IMR-90 (cell line): ENCODE data around the gene CDC34. TPM values are rescaled to one million over a fixed set of nuclear protein-coding genes. Genes with fewer than 3 reads are reported as not detected.

Source experiments
- ATAC-seq: fragments of 200-7000 bp; cut with Tn5 transposase; 2 replicates; pipeline ENCODE4 v1.9.1; 2020; ENCODE audit warnings: low read depth, mild to moderate bottlenecking, moderate library complexity
- BruUV-seq: library from RNA; stranded (reverse); fragments of 400-500 nt; replicated peaks from 2 replicates; lab custom pipeline; 2021; lab: Mats Ljungman, UMichigan
- CTCF ChIA-PET: fragments of 300-600 bp; formaldehyde crosslinking; extraction: SDS; loops from one replicate; lab custom pipeline; 2021; ENCODE audit warnings: antibody characterized with exemption; lab: Yijun Ruan, JAX
- POLR2A ChIA-PET: fragments of 300-600 bp; sonication (Branson Sonifier 250); formaldehyde crosslinking; loops from one replicate; lab custom pipeline; 2022; ENCODE audit warnings: antibody characterized with exemption; ENCODE audit not compliant: unreplicated experiment; lab: Charles Lee
- DNase-seq: peaks from one replicate; pipeline ENCODE4 v3.0.0; 2013
- H2AFZ ChIP-seq: replicated peaks from 2 replicates; pipeline ENCODE3; 2013; ENCODE audit warnings: low read length, mild to moderate bottlenecking; ENCODE audit not compliant: poor library complexity
- H2AK5ac ChIP-seq: 2 replicates; pipeline ENCODE4 v1.6.1; 2013; ENCODE audit warnings: low read depth, low read length, inconsistent platforms
- H2AK9ac ChIP-seq: replicated peaks from 2 replicates; pipeline ENCODE3; 2013; ENCODE audit warnings: mild to moderate bottlenecking, low read depth, low read length, moderate library complexity; ENCODE audit not compliant: poor library complexity
- H2BK120ac ChIP-seq: 2 replicates; pipeline ENCODE4 v1.6.1; 2013; ENCODE audit warnings: low read depth, low read length, inconsistent platforms
- H2BK15ac ChIP-seq: 3 replicates; pipeline ENCODE4 v1.6.1; 2013; ENCODE audit warnings: low read depth, low read length, inconsistent platforms
- H2BK20ac ChIP-seq: 2 replicates; pipeline ENCODE4 v1.6.1; 2013; ENCODE audit warnings: low read depth, mild to moderate bottlenecking, inconsistent platforms, low read length, moderate library complexity
- H2BK5ac ChIP-seq: 2 replicates; pipeline ENCODE4 v1.6.1; 2013; ENCODE audit warnings: mild to moderate bottlenecking, low read depth, low read length, inconsistent platforms; ENCODE audit not compliant: poor library complexity, severe bottlenecking
- H3K14ac ChIP-seq: replicated peaks from 2 replicates; pipeline ENCODE4 v1.6.1; 2013; ENCODE audit warnings: low read depth, low read length, inconsistent platforms
- H3K18ac ChIP-seq: 2 replicates; pipeline ENCODE4 v1.6.1; 2013; ENCODE audit warnings: low read depth, low read length, control low read depth
- H3K23ac ChIP-seq: 2 replicates; pipeline ENCODE4 v1.6.1; 2013; ENCODE audit warnings: low read depth, low read length, inconsistent platforms
- H3K27ac ChIP-seq: 2 replicates; pipeline ENCODE4 v1.5.1; 2013; ENCODE audit warnings: mild to moderate bottlenecking, control low read depth, low read length; ENCODE audit not compliant: insufficient read depth
- H3K27me3 ChIP-seq: 2 replicates; pipeline ENCODE4 v1.6.1; 2013; ENCODE audit warnings: low read length; ENCODE audit not compliant: control insufficient read depth, insufficient read depth
- H3K36me3 ChIP-seq: 2 replicates; pipeline ENCODE4 v1.6.1; 2013; ENCODE audit warnings: low read length, mixed read lengths; ENCODE audit not compliant: control insufficient read depth, insufficient read depth
- H3K4ac ChIP-seq: 2 replicates; pipeline ENCODE4 v1.6.1; 2013; ENCODE audit warnings: low read depth, low read length, inconsistent platforms
- H3K4me1 ChIP-seq: 2 replicates; pipeline ENCODE4 v1.6.1; 2013; ENCODE audit warnings: low read length, mixed read lengths; ENCODE audit not compliant: control insufficient read depth, insufficient read depth
- H3K4me2 ChIP-seq: 2 replicates; pipeline ENCODE4 v1.6.1; 2013; ENCODE audit warnings: low read depth, mild to moderate bottlenecking, control low read depth, low read length, moderate library complexity
- H3K4me3 ChIP-seq: 2 replicates; pipeline ENCODE4 v1.5.1; 2013; ENCODE audit warnings: low read depth, mild to moderate bottlenecking, control low read depth, low read length, moderate library complexity; ENCODE audit not compliant: insufficient read depth
- H3K56ac ChIP-seq: 2 replicates; pipeline ENCODE4 v1.6.1; 2013; ENCODE audit warnings: low read length, inconsistent platforms; ENCODE audit not compliant: insufficient read depth; ENCODE audit errors: extremely low read depth
- H3K79me1 ChIP-seq, 2 experiments: 2 replicates each; pipeline ENCODE4 v1.6.1; 2013; ENCODE audit warnings: low read length in 2 of 2, inconsistent platforms in 1 of 2, low read depth in 1 of 2
- H3K9ac ChIP-seq: 2 replicates; pipeline ENCODE4 v1.6.1; 2013; ENCODE audit warnings: low read depth, low read length, control low read depth
- H3K9me1 ChIP-seq: 2 replicates; pipeline ENCODE4 v1.6.1; 2013; ENCODE audit warnings: low read length, inconsistent platforms; ENCODE audit not compliant: insufficient read depth
- H3K9me3 ChIP-seq: 2 replicates; pipeline ENCODE4 v1.6.1; 2013; ENCODE audit warnings: low read length; ENCODE audit not compliant: control insufficient read depth, insufficient read depth
- H4K20me1 ChIP-seq: 2 replicates; pipeline ENCODE4 v1.6.1; 2013; ENCODE audit warnings: low read length, inconsistent platforms; ENCODE audit not compliant: insufficient read depth
- H4K5ac ChIP-seq: 2 replicates; pipeline ENCODE4 v1.6.1; 2013; ENCODE audit warnings: mild to moderate bottlenecking, low read depth, low read length, control low read depth
- H4K8ac ChIP-seq, 2 experiments: 2 replicates each; pipeline ENCODE4 v1.6.1; 2013; ENCODE audit warnings: low read depth in 2 of 2, low read length in 2 of 2, control low read depth in 1 of 2, inconsistent platforms in 1 of 2
- H4K91ac ChIP-seq: 2 replicates; pipeline ENCODE4 v1.6.1; 2013; ENCODE audit warnings: low read depth, low read length, inconsistent platforms; ENCODE audit not compliant: insufficient read depth
- BHLHE40 ChIP-seq: fragments of 150-350 bp; IDR thresholded peaks from 2 replicates; pipeline ENCODE4 v1.6.1; 2016; ENCODE audit warnings: mild to moderate bottlenecking, low read depth, low read length
- CHD1 ChIP-seq: IDR thresholded peaks from 2 replicates; pipeline ENCODE4 v1.6.1; 2012; ENCODE audit warnings: low read depth, low read length, improper control_type of control experiment
- MAFK ChIP-seq: IDR thresholded peaks from 2 replicates; pipeline ENCODE4 v1.6.1; 2012; ENCODE audit warnings: low read depth, low read length, improper control_type of control experiment
- MAZ ChIP-seq: IDR thresholded peaks from 2 replicates; pipeline ENCODE4 v1.6.1; 2012; ENCODE audit warnings: low read depth, mild to moderate bottlenecking, low read length, improper control_type of control experiment, moderate library complexity, borderline replicate concordance
- MXI1 ChIP-seq: IDR thresholded peaks from 2 replicates; pipeline ENCODE4 v1.6.1; 2012; ENCODE audit warnings: low read depth, mild to moderate bottlenecking, low read length, moderate library complexity, borderline replicate concordance
- NFE2L2 ChIP-seq: fragments of 150-350 bp; IDR thresholded peaks from 2 replicates; pipeline ENCODE4 v1.6.1; 2016; ENCODE audit warnings: low read depth, mild to moderate bottlenecking, low read length
- POLR2A ChIP-seq: IDR thresholded peaks from 2 replicates; pipeline ENCODE4 v1.6.1; 2012; ENCODE audit warnings: mild to moderate bottlenecking, low read depth, low read length
- RAD21 ChIP-seq: IDR thresholded peaks from 2 replicates; pipeline ENCODE4 v1.6.1; 2012; ENCODE audit warnings: low read length, improper control_type of control experiment
- RCOR1 ChIP-seq: IDR thresholded peaks from 2 replicates; pipeline ENCODE4 v1.6.1; 2012; ENCODE audit warnings: mild to moderate bottlenecking, low read length, improper control_type of control experiment; ENCODE audit not compliant: insufficient replicate concordance
- RFX5 ChIP-seq: IDR thresholded peaks from 2 replicates; pipeline ENCODE4 v1.8.0; 2012; ENCODE audit warnings: low read depth, mild to moderate bottlenecking, low read length, moderate library complexity
- WGBS, 2 experiments: methylation state at CpG; one replicate each; pipeline versions ENCODE4 v1.1.5 to v1.1.7; 2013; ENCODE audit warnings: missing lambda C conversion rate in 2 of 2; ENCODE audit not compliant: insufficient read length in 1 of 2; ENCODE audit errors: extremely low coverage in 2 of 2; 5-methylcytosine and 5-hydroxymethylcytosine counted together
- dilution Hi-C: fragments of 300-500 bp; cut with HindIII; formaldehyde crosslinking; loops from one replicate; pipeline ENCODE4 v1.14.3; 2018; ENCODE audit warnings: low sequenced_read_pairs; ENCODE audit not compliant: unreplicated experiment
- in situ Hi-C: fragments of 300-500 bp; cut with MboI; formaldehyde crosslinking; loops from 3 replicates; pipeline ENCODE4 v1.14.3; 2019; ENCODE audit warnings: low sequenced_read_pairs, inconsistent platforms, mixed read lengths
- intact Hi-C: fragments of 100-400 bp; cut with micrococcal nuclease; formaldehyde crosslinking; loops from 2 replicates; pipeline ENCODE4 v1.10.0; 2022
- polyA plus RNA-seq, 3 experiments: library from polyadenylated mRNA; depleted of rRNA; stranded (reverse); fragments of >200 nt; gene quantifications; 2 replicates each; pipeline ENCODE4 v1.2.3, GENCODE V29; 2012; ENCODE audit warnings: low replicate concordance in 1 of 3
- total RNA-seq: library from RNA; depleted of rRNA; stranded (reverse); fragments of >200 nt; gene quantifications from 2 replicates; pipeline ENCODE4 v1.2.3, GENCODE V29; 2012
- TF ChIP-seq, protein P1 (sequence below): fragments of 150-350 bp; IDR thresholded peaks from 2 replicates; pipeline ENCODE4 v1.6.1; 2016; ENCODE audit warnings: low read depth, mild to moderate bottlenecking, low read length, moderate library complexity, borderline replicate concordance
- TF ChIP-seq, protein P2 (sequence below): fragments of 150-350 bp; IDR thresholded peaks from 2 replicates; pipeline ENCODE4 v1.6.1; 2017; ENCODE audit warnings: mild to moderate bottlenecking, antibody characterized with exemption, low read length, low read depth
- TF ChIP-seq, protein P3 (sequence below): conservative IDR thresholded peaks from 2 replicates; pipeline ENCODE4 v1.5.1; 2012; ENCODE audit warnings: mild to moderate bottlenecking, low read depth, low read length, improper control_type of control experiment

CDC34 gene
- total and polyA plus RNA-seq, 2 of the 4 experiments (the other 2 are of a cell fraction) = 35.7 to 68.9 TPM

DNA sequence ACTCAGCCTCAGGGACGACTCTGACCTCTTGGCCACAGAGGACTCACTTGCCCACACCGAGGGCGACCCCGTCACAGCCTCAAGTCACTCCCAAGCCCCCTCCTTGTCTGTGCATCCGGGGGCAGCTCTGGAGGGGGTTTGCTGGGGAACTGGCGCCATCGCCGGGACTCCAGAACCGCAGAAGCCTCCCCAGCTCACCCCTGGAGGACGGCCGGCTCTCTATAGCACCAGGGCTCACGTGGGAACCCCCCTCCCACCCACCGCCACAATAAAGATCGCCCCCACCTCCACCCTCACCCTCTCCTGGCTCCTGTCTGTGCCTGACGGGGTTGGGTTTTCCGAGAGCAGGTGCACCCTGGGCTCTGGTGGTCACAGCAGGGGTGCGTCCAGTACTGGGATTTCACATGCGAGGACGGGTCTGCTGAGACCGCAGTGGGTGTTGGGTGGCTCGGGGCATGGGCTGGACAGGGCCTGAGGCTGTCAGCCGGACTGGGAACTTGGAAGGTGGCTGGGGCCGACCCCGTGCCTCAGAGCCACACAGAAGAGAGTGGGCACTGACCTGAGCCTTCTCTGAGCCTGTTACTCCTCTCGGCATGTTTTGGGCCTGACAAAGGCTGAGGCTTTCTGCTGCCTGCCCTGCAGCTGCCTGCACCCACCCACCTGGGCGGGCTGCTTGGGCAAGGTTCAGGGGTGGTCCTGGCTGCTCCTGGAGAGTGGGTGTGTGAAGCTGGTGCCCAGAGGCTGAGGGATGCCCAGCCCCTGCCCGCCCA, 51.8 kb downstream of the CDC34 start (continued):
- TF ChIP-seq RCOR1 = no peak

DNA sequence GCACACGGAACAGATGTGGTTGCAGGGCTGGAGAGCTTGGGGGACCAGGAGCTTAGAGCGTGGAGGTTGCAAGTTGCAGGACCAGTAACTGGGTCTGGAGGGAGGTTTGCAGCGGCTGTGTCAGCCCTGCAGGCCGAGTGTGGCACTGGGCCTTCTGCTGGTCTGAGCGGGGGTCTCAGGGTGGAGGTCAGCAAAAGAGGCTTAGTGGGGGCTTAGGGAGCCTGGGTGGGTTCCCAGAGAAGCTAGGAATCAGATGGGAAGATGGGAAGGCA, 52.3 kb downstream of the CDC34 start:
- Histone ChIP-seq H2AK5ac (no peak overlapping the region), H3K23ac (no peak overlapping the region), H3K27ac (no peak overlapping the region), H3K4me3 (no peak overlapping the region), H2BK15ac (no peak overlapping the region), H3K14ac (no peak overlapping the region), H4K5ac (no peak overlapping the region), H3K4me2 (no peak overlapping the region), H3K36me3 (peaks cover 25% of the 10 kb centered on the region; the same call in 1 of the 2 replicates), H3K79me1 (peaks cover 0 to 18% of the 10 kb centered on the region in 2 experiments; a peak in 1 of 4 replicates), H4K91ac (no peak overlapping the region), H3K9me3 (no peaks in the 10 kb centered on the region), H2AK9ac (peak overlapping the region; percentile 85), H3K18ac (no peak overlapping the region), H4K8ac (no peak overlapping the region), H2AFZ (no peak overlapping the region), H3K9ac (no peak overlapping the region), H3K4me1 (peaks cover 7% of the 10 kb centered on the region), H3K27me3 (no peaks in the 10 kb centered on the region; the same call in 1 of the 2 replicates), H3K4ac (no peak overlapping the region), H3K9me1 (no peaks in the 10 kb centered on the region), H2BK5ac (no peak overlapping the region), H3K56ac (no peak overlapping the region), H2BK20ac (no peak overlapping the region), H4K20me1 (peaks cover 54% of the 10 kb centered on the region), H2BK120ac (no peak overlapping the region)
- ChIA-PET POLR2A (no interaction called here), CTCF (interaction anchor here (0.6 kb wide), 2 partner anchors 16 to 72 kb away, joined by 4 read pairs; no protein-coding TSS in a partner anchor)
- in situ Hi-C loops = no loop called here
- intact Hi-C loops = loop anchor here (1.0 to 2.0 kb wide), 2 partner anchors 79 to 150 kb away; partner anchors contain the start of gene RNF126
- DNase-seq = no peak
- 86% methylated on average over 2 of the region's 5 CpGs; no CpG with 5 or more reads in 1 of the 2 experiments for WGBS, 2 experiments
- no peak for ATAC-seq
- BruUV-seq = no TSS peak
- dilution Hi-C loops = no loop called here
- TF ChIP-seq, protein P1, sequence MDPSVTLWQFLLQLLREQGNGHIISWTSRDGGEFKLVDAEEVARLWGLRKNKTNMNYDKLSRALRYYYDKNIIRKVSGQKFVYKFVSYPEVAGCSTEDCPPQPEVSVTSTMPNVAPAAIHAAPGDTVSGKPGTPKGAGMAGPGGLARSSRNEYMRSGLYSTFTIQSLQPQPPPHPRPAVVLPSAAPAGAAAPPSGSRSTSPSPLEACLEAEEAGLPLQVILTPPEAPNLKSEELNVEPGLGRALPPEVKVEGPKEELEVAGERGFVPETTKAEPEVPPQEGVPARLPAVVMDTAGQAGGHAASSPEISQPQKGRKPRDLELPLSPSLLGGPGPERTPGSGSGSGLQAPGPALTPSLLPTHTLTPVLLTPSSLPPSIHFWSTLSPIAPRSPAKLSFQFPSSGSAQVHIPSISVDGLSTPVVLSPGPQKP = no peak
- TF ChIP-seq MXI1 = no peak
- TF ChIP-seq MAZ = no peak
- TF ChIP-seq, protein P2, sequence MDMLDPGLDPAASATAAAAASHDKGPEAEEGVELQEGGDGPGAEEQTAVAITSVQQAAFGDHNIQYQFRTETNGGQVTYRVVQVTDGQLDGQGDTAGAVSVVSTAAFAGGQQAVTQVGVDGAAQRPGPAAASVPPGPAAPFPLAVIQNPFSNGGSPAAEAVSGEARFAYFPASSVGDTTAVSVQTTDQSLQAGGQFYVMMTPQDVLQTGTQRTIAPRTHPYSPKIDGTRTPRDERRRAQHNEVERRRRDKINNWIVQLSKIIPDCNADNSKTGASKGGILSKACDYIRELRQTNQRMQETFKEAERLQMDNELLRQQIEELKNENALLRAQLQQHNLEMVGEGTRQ = no peak
- TF ChIP-seq POLR2A = no peak
- TF ChIP-seq NFE2L2 = no peak
- TF ChIP-seq RCOR1 = no peak
- TF ChIP-seq BHLHE40 = no peak
- TF ChIP-seq RAD21 = no peak
- no peak for TF ChIP-seq RFX5
- no peak for TF ChIP-seq MAFK
- TF ChIP-seq, protein P3, sequence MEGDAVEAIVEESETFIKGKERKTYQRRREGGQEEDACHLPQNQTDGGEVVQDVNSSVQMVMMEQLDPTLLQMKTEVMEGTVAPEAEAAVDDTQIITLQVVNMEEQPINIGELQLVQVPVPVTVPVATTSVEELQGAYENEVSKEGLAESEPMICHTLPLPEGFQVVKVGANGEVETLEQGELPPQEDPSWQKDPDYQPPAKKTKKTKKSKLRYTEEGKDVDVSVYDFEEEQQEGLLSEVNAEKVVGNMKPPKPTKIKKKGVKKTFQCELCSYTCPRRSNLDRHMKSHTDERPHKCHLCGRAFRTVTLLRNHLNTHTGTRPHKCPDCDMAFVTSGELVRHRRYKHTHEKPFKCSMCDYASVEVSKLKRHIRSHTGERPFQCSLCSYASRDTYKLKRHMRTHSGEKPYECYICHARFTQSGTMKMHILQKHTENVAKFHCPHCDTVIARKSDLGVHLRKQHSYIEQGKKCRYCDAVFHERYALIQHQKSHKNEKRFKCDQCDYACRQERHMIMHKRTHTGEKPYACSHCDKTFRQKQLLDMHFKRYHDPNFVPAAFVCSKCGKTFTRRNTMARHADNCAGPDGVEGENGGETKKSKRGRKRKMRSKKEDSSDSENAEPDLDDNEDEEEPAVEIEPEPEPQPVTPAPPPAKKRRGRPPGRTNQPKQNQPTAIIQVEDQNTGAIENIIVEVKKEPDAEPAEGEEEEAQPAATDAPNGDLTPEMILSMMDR = no peak
- no peak for TF ChIP-seq CHD1
